SK-N-SH treated with all-trans-retinoic acid at 6 μM for 48 hours (cell line): ENCODE results near the gene APBA2.

ENCODE experiments used
- ATAC-seq: fragments of 200-7000 bp; cut with Tn5 transposase; 3 replicates; pipeline ENCODE4 v1.9.1; 2020; ENCODE audit warnings: mild to moderate bottlenecking, moderate library complexity
- CSDC2 ChIP-seq: fragments of 250-450 bp; sonication (Bioruptor Pico); IDR thresholded peaks from 2 replicates; pipeline ENCODE4 v1.5.0; 2020; ENCODE audit warnings: mild to moderate bottlenecking, moderate library complexity
- ESRRG ChIP-seq: fragments of 250-450 bp; sonication (Bioruptor Pico); IDR thresholded peaks from 2 replicates; pipeline ENCODE4 v1.6.1; 2021; ENCODE audit warnings: mild to moderate bottlenecking
- GLIS3 ChIP-seq: fragments of 250-450 bp; sonication (Bioruptor Pico); IDR thresholded peaks from 2 replicates; pipeline ENCODE4 v1.5.0; 2020; ENCODE audit warnings: mild to moderate bottlenecking, moderate library complexity
- ISL1 ChIP-seq: fragments of 250-450 bp; sonication (Bioruptor Pico); IDR thresholded peaks from 2 replicates; pipeline ENCODE4 v2.1.2; 2022; ENCODE audit warnings: mild to moderate bottlenecking, moderate library complexity
- OSR1 ChIP-seq: fragments of 250-450 bp; sonication (Bioruptor Pico); IDR thresholded peaks from 2 replicates; pipeline ENCODE4 v1.8.0; 2022; ENCODE audit warnings: moderate library complexity, mild to moderate bottlenecking, inconsistent platforms
- PPARA ChIP-seq: fragments of 250-450 bp; sonication (Bioruptor Pico); IDR thresholded peaks from 2 replicates; pipeline ENCODE4 v1.5.0; 2020; ENCODE audit warnings: mild to moderate bottlenecking, borderline replicate concordance
- RARB ChIP-seq: fragments of 250-450 bp; sonication (Bioruptor Pico); IDR thresholded peaks from 2 replicates; pipeline ENCODE4 v1.8.0; 2021; ENCODE audit warnings: mild to moderate bottlenecking, moderate library complexity
- SNAI2 ChIP-seq: fragments of 250-450 bp; sonication (Bioruptor Pico); IDR thresholded peaks from 2 replicates; pipeline ENCODE4 v1.5.0; 2020; ENCODE audit warnings: mild to moderate bottlenecking, moderate library complexity
- TCF4 ChIP-seq: fragments of 250-450 bp; sonication (Bioruptor Pico); IDR thresholded peaks from 2 replicates; pipeline ENCODE4 v1.8.0; 2021; ENCODE audit warnings: mild to moderate bottlenecking, moderate library complexity, borderline replicate concordance
- TOX ChIP-seq: fragments of 250-450 bp; sonication (Bioruptor Pico); IDR thresholded peaks from 2 replicates; pipeline ENCODE4 v1.8.0; 2021; ENCODE audit warnings: mild to moderate bottlenecking, moderate library complexity, borderline replicate concordance
- ZFP3 ChIP-seq: fragments of 250-450 bp; sonication (Bioruptor Pico); IDR thresholded peaks from 2 replicates; pipeline ENCODE4 v1.5.0; 2020; ENCODE audit warnings: mild to moderate bottlenecking, moderate library complexity
- ZNF565 ChIP-seq: fragments of 450-650 bp; formaldehyde crosslinking; conservative IDR thresholded peaks from 2 replicates; pipeline ENCODE4 v1.5.0; 2020; ENCODE audit warnings: low read depth, mild to moderate bottlenecking, moderate library complexity
- ZNF70 ChIP-seq: fragments of 450-650 bp; formaldehyde crosslinking; IDR thresholded peaks from 2 replicates; pipeline ENCODE4 v1.5.0; 2020; ENCODE audit warnings: mild to moderate bottlenecking, moderate library complexity
- ZNF8 ChIP-seq: fragments of 450-650 bp; formaldehyde crosslinking; IDR thresholded peaks from 2 replicates; pipeline ENCODE4 v1.5.0; 2020; ENCODE audit warnings: mild to moderate bottlenecking, moderate library complexity
- TF ChIP-seq, protein P1 (sequence below): fragments of 250-450 bp; sonication (Bioruptor Pico); IDR thresholded peaks from 2 replicates; pipeline ENCODE4 v1.5.1; 2021; ENCODE audit warnings: mild to moderate bottlenecking, moderate library complexity
- TF ChIP-seq, protein P2 (sequence below): fragments of 250-450 bp; sonication (Bioruptor Pico); IDR thresholded peaks from 2 replicates; pipeline ENCODE4 v1.8.0; 2021; ENCODE audit warnings: low read depth, mild to moderate bottlenecking, moderate library complexity, borderline replicate concordance
- TF ChIP-seq, protein P3 (sequence below): fragments of 250-450 bp; sonication (Bioruptor Pico); IDR thresholded peaks from 2 replicates; pipeline ENCODE4 v1.5.0; 2020; ENCODE audit warnings: mild to moderate bottlenecking, moderate library complexity
- TF ChIP-seq, protein P4 (sequence below): fragments of 250-450 bp; sonication (Bioruptor Pico); IDR thresholded peaks from 2 replicates; pipeline ENCODE4 v1.5.1; 2020; ENCODE audit warnings: low read depth, mild to moderate bottlenecking, moderate library complexity
- TF ChIP-seq, protein P5 (sequence below): fragments of 250-450 bp; sonication (Bioruptor Pico); IDR thresholded peaks from 2 replicates; pipeline ENCODE4 v1.8.0; 2020; ENCODE audit warnings: mild to moderate bottlenecking, moderate library complexity, borderline replicate concordance

The APBA2 gene

DNA sequence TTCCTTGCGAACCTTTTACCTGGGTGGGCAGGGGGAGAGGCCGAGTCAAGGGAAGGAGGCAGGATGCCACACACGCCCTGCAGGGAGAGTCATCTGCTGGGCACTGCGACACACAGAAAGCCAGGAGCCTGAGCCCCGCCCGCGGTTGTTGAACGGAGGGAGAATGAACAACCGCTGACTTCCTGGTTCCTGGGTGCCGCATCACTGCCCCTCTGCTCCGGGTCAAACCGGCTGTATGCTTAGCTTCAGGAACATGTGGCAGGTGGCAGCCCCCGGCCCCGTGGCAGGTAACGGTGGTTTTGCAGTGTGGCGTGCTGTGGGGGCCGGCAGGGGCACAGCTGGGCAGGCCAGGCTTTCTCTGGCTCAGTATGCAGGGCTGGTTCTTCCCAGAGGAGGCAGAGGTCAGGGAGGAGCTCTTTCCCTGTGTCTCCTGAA is 33.4 kb downstream of the APBA2 start (continued):
- TF ChIP-seq TOX (CRISPR knock-in tag): no peak
- no peak for TF ChIP-seq ZNF70 (CRISPR knock-in tag)

DNA sequence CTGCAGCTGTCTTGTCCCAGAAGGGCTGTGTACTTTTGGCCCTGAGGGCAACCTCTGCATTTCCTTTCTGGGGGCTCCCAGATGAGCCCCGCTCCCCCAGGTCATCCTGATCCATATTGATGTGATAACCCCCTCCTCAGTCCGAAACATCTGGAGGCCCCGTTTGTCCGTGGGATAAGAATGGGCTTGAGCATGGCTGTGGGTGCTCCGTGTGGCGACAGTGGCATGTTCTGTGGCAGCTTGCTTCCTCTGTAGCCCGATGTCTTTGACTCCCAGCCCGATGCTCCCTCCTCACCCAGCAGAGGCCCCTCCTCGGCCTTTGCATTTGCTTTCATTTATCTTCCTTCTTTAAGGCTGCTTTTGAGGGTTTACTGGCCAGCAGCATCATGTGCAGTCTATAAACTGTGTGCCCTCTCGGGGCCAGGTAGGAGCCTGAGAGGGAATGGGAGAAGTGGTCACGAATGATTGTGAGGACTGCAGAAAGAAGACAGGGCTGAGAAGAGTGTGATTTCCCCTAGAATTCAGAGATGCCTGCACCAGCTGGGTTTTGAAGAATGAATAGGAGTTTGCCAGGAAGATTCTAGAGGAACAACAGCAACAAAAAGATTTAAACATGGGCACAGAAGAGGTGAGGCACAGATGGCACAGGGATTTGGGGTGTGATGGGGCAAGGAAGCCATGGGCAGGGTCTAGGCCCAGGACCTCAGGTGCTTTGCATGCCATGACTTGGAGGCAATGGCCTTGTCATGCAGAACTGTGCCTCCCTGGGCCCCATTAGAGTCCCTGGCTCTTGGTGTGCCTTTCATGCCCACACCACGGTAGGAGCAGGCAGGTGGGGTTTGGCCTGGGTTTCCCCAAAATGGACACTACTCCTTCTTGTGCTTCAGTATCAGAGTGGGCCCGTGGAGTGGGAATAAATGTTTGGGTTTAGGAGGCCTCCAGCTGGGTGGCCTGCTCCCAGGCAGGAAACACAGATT is 34.2 kb downstream of the APBA2 start:
- no peak for ATAC-seq
- TF ChIP-seq ZFP3 (peak; percentile 90), ISL1 (CRISPR knock-in tag) (no peak)
- TF ChIP-seq, protein P1, sequence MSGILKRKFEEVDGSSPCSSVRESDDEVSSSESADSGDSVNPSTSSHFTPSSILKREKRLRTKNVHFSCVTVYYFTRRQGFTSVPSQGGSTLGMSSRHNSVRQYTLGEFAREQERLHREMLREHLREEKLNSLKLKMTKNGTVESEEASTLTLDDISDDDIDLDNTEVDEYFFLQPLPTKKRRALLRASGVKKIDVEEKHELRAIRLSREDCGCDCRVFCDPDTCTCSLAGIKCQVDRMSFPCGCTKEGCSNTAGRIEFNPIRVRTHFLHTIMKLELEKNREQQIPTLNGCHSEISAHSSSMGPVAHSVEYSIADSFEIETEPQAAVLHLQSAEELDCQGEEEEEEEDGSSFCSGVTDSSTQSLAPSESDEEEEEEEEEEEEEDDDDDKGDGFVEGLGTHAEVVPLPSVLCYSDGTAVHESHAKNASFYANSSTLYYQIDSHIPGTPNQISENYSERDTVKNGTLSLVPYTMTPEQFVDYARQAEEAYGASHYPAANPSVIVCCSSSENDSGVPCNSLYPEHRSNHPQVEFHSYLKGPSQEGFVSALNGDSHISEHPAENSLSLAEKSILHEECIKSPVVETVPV (CRISPR knock-in tag): no peak

DNA sequence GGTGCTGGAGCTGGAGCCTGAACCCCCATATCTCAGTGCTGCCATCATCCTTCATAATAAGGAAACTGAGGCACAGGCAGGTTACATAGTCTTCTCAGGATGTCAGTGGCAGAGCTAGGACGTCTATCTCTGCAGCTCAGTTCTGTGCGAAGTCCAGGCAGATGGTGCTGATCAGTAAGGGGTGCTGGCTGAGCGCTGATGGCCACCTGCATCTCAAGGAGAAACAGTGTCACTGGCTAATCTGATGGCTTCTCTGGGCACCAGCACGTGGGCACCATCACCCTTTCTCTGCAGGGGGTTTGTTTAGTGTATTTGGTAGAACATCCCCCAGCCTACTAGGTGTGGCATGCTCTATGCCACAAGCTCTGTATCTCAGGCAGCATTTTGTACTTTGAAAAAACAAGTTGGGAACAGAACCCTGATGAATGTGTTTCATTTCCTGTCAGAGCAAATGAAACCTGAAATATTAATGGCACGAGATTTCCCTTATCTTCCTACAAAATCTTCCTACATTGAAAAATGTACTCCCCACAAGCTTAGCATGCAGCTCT is 35.1 kb downstream of the APBA2 start:
- TF ChIP-seq PPARA (CRISPR knock-in tag) (no peak), ZNF70 (CRISPR knock-in tag) (no peak), ZFP3 (no peak), ISL1 (CRISPR knock-in tag) (no peak), OSR1 (CRISPR knock-in tag) (no peak), SNAI2 (CRISPR knock-in tag) (no peak), RARB (CRISPR knock-in tag) (no peak), TCF4 (CRISPR knock-in tag) (no peak), GLIS3 (CRISPR knock-in tag) (no peak), ESRRG (CRISPR knock-in tag) (no peak), ZNF565 (CRISPR knock-in tag) (no peak), ZNF8 (CRISPR knock-in tag) (no peak), CSDC2 (CRISPR knock-in tag) (no peak), TOX (CRISPR knock-in tag) (no peak)
- TF ChIP-seq, protein P2, sequence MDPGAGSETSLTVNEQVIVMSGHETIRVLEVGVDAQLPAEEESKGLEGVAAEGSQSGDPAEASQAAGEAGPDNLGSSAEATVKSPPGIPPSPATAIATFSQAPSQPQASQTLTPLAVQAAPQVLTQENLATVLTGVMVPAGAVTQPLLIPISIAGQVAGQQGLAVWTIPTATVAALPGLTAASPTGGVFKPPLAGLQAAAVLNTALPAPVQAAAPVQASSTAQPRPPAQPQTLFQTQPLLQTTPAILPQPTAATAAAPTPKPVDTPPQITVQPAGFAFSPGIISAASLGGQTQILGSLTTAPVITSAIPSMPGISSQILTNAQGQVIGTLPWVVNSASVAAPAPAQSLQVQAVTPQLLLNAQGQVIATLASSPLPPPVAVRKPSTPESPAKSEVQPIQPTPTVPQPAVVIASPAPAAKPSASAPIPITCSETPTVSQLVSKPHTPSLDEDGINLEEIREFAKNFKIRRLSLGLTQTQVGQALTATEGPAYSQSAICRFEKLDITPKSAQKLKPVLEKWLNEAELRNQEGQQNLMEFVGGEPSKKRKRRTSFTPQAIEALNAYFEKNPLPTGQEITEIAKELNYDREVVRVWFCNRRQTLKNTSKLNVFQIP (CRISPR knock-in tag): no peak
- TF ChIP-seq, protein P3, sequence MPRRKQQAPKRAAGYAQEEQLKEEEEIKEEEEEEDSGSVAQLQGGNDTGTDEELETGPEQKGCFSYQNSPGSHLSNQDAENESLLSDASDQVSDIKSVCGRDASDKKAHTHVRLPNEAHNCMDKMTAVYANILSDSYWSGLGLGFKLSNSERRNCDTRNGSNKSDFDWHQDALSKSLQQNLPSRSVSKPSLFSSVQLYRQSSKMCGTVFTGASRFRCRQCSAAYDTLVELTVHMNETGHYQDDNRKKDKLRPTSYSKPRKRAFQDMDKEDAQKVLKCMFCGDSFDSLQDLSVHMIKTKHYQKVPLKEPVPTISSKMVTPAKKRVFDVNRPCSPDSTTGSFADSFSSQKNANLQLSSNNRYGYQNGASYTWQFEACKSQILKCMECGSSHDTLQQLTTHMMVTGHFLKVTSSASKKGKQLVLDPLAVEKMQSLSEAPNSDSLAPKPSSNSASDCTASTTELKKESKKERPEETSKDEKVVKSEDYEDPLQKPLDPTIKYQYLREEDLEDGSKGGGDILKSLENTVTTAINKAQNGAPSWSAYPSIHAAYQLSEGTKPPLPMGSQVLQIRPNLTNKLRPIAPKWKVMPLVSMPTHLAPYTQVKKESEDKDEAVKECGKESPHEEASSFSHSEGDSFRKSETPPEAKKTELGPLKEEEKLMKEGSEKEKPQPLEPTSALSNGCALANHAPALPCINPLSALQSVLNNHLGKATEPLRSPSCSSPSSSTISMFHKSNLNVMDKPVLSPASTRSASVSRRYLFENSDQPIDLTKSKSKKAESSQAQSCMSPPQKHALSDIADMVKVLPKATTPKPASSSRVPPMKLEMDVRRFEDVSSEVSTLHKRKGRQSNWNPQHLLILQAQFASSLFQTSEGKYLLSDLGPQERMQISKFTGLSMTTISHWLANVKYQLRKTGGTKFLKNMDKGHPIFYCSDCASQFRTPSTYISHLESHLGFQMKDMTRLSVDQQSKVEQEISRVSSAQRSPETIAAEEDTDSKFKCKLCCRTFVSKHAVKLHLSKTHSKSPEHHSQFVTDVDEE: no peak
- TF ChIP-seq, protein P4, sequence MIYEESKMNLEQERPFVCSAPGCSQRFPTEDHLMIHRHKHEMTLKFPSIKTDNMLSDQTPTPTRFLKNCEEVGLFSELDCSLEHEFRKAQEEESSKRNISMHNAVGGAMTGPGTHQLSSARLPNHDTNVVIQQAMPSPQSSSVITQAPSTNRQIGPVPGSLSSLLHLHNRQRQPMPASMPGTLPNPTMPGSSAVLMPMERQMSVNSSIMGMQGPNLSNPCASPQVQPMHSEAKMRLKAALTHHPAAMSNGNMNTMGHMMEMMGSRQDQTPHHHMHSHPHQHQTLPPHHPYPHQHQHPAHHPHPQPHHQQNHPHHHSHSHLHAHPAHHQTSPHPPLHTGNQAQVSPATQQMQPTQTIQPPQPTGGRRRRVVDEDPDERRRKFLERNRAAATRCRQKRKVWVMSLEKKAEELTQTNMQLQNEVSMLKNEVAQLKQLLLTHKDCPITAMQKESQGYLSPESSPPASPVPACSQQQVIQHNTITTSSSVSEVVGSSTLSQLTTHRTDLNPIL (CRISPR knock-in tag): no peak
- TF ChIP-seq, protein P5, sequence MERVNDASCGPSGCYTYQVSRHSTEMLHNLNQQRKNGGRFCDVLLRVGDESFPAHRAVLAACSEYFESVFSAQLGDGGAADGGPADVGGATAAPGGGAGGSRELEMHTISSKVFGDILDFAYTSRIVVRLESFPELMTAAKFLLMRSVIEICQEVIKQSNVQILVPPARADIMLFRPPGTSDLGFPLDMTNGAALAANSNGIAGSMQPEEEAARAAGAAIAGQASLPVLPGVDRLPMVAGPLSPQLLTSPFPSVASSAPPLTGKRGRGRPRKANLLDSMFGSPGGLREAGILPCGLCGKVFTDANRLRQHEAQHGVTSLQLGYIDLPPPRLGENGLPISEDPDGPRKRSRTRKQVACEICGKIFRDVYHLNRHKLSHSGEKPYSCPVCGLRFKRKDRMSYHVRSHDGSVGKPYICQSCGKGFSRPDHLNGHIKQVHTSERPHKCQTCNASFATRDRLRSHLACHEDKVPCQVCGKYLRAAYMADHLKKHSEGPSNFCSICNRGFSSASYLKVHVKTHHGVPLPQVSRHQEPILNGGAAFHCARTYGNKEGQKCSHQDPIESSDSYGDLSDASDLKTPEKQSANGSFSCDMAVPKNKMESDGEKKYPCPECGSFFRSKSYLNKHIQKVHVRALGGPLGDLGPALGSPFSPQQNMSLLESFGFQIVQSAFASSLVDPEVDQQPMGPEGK (CRISPR knock-in tag): no peak
- ATAC-seq: no peak
